Placental epithelial cell (primary cell): Measurements from ENCODE around the gene CENPF. TPM values are rescaled to one million over a fixed set of nuclear protein-coding genes. Genes with fewer than 3 reads are reported as not detected.

Source experiments
- total RNA-seq: library from RNA; depleted of rRNA; stranded (reverse); fragments of >200 nt; gene quantifications from 2 replicates; pipeline ENCODE4 v1.2.3, GENCODE V29; 2012

CENPF gene
- total RNA-seq, result 8.6 and 20.4 TPM in 2 replicates

GRCh38 chr1:214602764-214603657 lies at the start of gene CENPF:
Gene CENPF, plus strand, starts transcription at chr1:214603195. Its CDS starts 10,560 bp downstream, at chr1:214613755.

Other genes starting within 250 kb of the CENPF start
- 75.4 and 119 TPM in 2 replicates for gene PTPN14, start 51.6 kb upstream of the CENPF start, total RNA-seq